Endothelial cell of umbilical vein (primary cell): ENCODE data around the gene CDC42SE2. TPM values are rescaled to one million over a fixed set of nuclear protein-coding genes. Genes with fewer than 3 reads are reported as not detected.

Source experiments
- BruUV-seq: library from RNA; stranded (reverse); fragments of 400-500 nt; replicated peaks from 2 replicates; lab custom pipeline; 2021; lab: Mats Ljungman, UMichigan
- CTCF ChIA-PET: fragments of 300-600, 350-600 bp; sonication (Branson Sonifier 250); formaldehyde crosslinking; loops from one replicate; lab custom pipeline; 2021; ENCODE audit warnings: antibody characterized with exemption, inconsistent platforms; lab: Charles Lee
- POLR2A ChIA-PET: fragments of 300-600, 350-600 bp; sonication (Branson Sonifier 250); formaldehyde crosslinking; loops from one replicate; lab custom pipeline; 2021; ENCODE audit warnings: antibody characterized with exemption, inconsistent platforms; lab: Charles Lee
- DNase-seq: peaks from one replicate; pipeline ENCODE4 v3.0.0-alpha.2; 2011; ENCODE audit warnings: low read depth, low spot score
- FAIRE-seq: peaks from 2 replicates; lab custom pipeline; 2011; peaks lifted over from hg19 to GRCh38; lab: Jason Lieb, UNC
- H2AFZ ChIP-seq: 2 replicates; pipeline ENCODE4 v1.6.0; 2012; ENCODE audit warnings: low read depth, low read length, control low read depth, inconsistent platforms
- H3K27ac ChIP-seq: 2 replicates; pipeline ENCODE4 v1.5.1; 2011; ENCODE audit warnings: low read depth, mild to moderate bottlenecking, control low read depth, low read length, moderate library complexity; ENCODE audit not compliant: insufficient read depth
- H3K27me3 ChIP-seq, 2 experiments: 2 replicates each; pipeline versions ENCODE4 v1.6.0 to v1.6.1; 2011; ENCODE audit warnings: low read length in 2 of 2, mixed read lengths in 1 of 2; ENCODE audit not compliant: control insufficient read depth in 2 of 2, insufficient read depth in 2 of 2
- H3K36me3 ChIP-seq, 2 experiments: 2 replicates in 1 of 2; 3 replicates in 1 of 2; pipeline ENCODE4 v1.5.1; 2011; ENCODE audit warnings: low read length in 2 of 2, mild to moderate bottlenecking in 1 of 2, moderate library complexity in 1 of 2; ENCODE audit not compliant: control insufficient read depth in 2 of 2, insufficient read depth in 2 of 2; ENCODE audit errors: extremely low read depth in 1 of 2
- H3K4me1 ChIP-seq: 3 replicates; pipeline ENCODE4 v1.5.1; 2011; ENCODE audit warnings: mild to moderate bottlenecking, low read length; ENCODE audit not compliant: control insufficient read depth, insufficient read depth; ENCODE audit errors: extremely low read depth
- H3K4me2 ChIP-seq: 2 replicates; pipeline ENCODE4 v1.6.1; 2011; ENCODE audit warnings: low read length, control low read depth, mixed read lengths; ENCODE audit not compliant: insufficient read depth
- H3K4me3 ChIP-seq, 3 experiments: fragments of 200-600 bp in 1 of 3; sonication (generic), shearing (Covaris generic) in 1 of 3; replicated peaks in 1 of 3; 2 replicates each; pipeline ENCODE4 v1.5.1; 2011 to 2016; ENCODE audit warnings: control low read depth in 3 of 3, low read length in 3 of 3, mild to moderate bottlenecking in 2 of 3, inconsistent platforms in 1 of 3, low read depth in 1 of 3, moderate library complexity in 1 of 3; ENCODE audit not compliant: insufficient read depth in 1 of 3
- H3K79me2 ChIP-seq: 2 replicates; pipeline ENCODE4 v1.6.0; 2012; ENCODE audit warnings: low read length, inconsistent platforms; ENCODE audit not compliant: control insufficient read depth, insufficient read depth
- H3K9ac ChIP-seq: replicated peaks from 2 replicates; pipeline ENCODE3; 2011; ENCODE audit warnings: low read length, control low read depth; ENCODE audit not compliant: insufficient read depth; ENCODE audit errors: extremely low read depth
- H3K9me1 ChIP-seq: replicated peaks from 3 replicates; pipeline ENCODE4 v1.6.0; 2011; ENCODE audit warnings: mild to moderate bottlenecking, low read length; ENCODE audit not compliant: control insufficient read depth, insufficient read depth; ENCODE audit errors: extremely low read depth
- H3K9me3 ChIP-seq: replicated peaks from 2 replicates; pipeline ENCODE4 v1.5.1; 2012; ENCODE audit warnings: low read length, inconsistent platforms; ENCODE audit not compliant: control insufficient read depth, insufficient read depth
- H4K20me1 ChIP-seq: replicated peaks from 2 replicates; pipeline ENCODE3; 2011; ENCODE audit warnings: mild to moderate bottlenecking, low read length; ENCODE audit not compliant: control insufficient read depth, insufficient read depth; ENCODE audit errors: extremely low read depth
- EZH2 ChIP-seq: IDR thresholded peaks from 2 replicates; pipeline ENCODE4 v1.6.1; 2012; ENCODE audit warnings: borderline replicate concordance, low read depth, mild to moderate bottlenecking, moderate library complexity, low read length, inconsistent platforms; ENCODE audit not compliant: severe bottlenecking
- FOS ChIP-seq: IDR thresholded peaks from 2 replicates; pipeline ENCODE4 v1.6.1; 2011; ENCODE audit warnings: mild to moderate bottlenecking, low read length, moderate library complexity, borderline replicate concordance; ENCODE audit not compliant: insufficient read depth
- GATA2 ChIP-seq: IDR thresholded peaks from 2 replicates; pipeline ENCODE4 v1.7.0; 2011; ENCODE audit warnings: low read depth, mild to moderate bottlenecking, moderate library complexity, mixed read lengths, low read length; ENCODE audit not compliant: insufficient read length, insufficient read depth
- JUN ChIP-seq: IDR thresholded peaks from 2 replicates; pipeline ENCODE4 v1.6.1; 2011; ENCODE audit warnings: borderline replicate concordance, low read depth; ENCODE audit not compliant: insufficient read length, insufficient read depth
- MYC ChIP-seq: IDR thresholded peaks from one replicate; pipeline ENCODE4 v1.6.1; 2011; ENCODE audit warnings: mild to moderate bottlenecking, low read depth, low read length
- POLR2A ChIP-seq: IDR thresholded peaks from 2 replicates; pipeline ENCODE4 v1.6.1; 2012; ENCODE audit warnings: low read depth, mild to moderate bottlenecking, control low read depth, low read length
- POLR2AphosphoS5 ChIP-seq: IDR thresholded peaks from 2 replicates; pipeline ENCODE4 v1.6.1; 2012; ENCODE audit warnings: low read depth, mild to moderate bottlenecking, control low read depth, low read length, moderate library complexity; ENCODE audit not compliant: insufficient read depth
- dilution Hi-C: fragments of 300-500 bp; cut with MboI; formaldehyde crosslinking; loops from one replicate; pipeline ENCODE4 v1.15.0; 2019; ENCODE audit warnings: low sequenced_read_pairs; ENCODE audit not compliant: extremely low pct_ligation_motif_present
- intact Hi-C: fragments of 100-400 bp; cut with micrococcal nuclease; formaldehyde crosslinking; loops from one replicate; pipeline ENCODE4 v1.10.0; 2022
- polyA plus RNA-seq, 4 experiments: library from polyadenylated mRNA; depleted of rRNA in 3 of 4; stranded (reverse) in 3 of 4; unstranded in 1 of 4; fragments of >200 nt; gene quantifications; 2 replicates each; pipeline versions ENCODE4 v1.2.1 to v1.2.3, GENCODE V29; 2011 to 2012; ENCODE audit warnings: missing spikeins in 1 of 4
- total RNA-seq: library from RNA; stranded (reverse); gene quantifications from 2 replicates; pipeline ENCODE4 v1.2.3, GENCODE V29; 2021
- TF ChIP-seq, protein P1 (sequence below): IDR thresholded peaks from 2 replicates; pipeline ENCODE4 v1.6.1; 2011; ENCODE audit not compliant: insufficient read depth, insufficient read length
- TF ChIP-seq, protein P2 (sequence below), 2 donors: IDR thresholded peaks; 1 replicate in 1 of 2; 2 replicates in 1 of 2; pipeline ENCODE4 v1.5.1; 2011; ENCODE audit warnings: low read length in 2 of 2, mild to moderate bottlenecking in 2 of 2, moderate library complexity in 2 of 2, control low read depth in 1 of 2, inconsistent platforms in 1 of 2, low read depth in 1 of 2; ENCODE audit not compliant: insufficient read depth in 1 of 2; ENCODE audit errors: extremely low read depth in 1 of 2

Gene CDC42SE2
- total and polyA plus RNA-seq, 2 donors (not counting 3 experiments of a cell fraction or from before 2014, with no cell fraction given) = 14.7 to 21.9 TPM

DNA sequence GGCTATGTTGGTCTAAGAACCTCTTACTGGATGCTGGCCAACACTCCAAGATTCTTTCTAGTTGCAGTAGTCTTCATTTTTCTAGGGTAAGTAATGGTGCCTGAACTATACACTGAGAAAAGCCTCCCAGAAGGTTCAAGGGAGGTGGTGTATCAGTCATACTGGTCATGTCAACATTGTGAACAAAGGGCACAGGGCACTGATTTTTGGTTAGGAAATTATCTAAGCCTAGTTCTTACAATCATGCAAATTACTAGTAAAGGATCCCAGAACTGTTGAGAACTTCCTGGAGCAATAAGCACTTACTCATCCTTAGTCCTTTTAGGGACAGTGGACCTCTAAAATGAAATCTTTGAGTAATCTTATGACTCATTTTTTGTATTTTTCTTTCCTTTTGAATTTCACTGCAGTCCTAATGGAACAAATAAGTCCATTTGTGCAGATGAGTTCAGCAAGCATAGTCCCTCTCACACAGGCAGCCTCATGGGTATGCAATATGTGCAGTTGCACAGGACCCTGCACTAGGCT, 21.1 kb upstream of the CDC42SE2 start:
- FAIRE-seq (no peak), DNase-seq (peak; percentile 26)
- peak overlapping the region; percentile 2 for H3K4me2 ChIP-seq
- H3K4me3 ChIP-seq = no peak overlapping the region
- no peak overlapping the region for H3K9ac ChIP-seq
- H3K36me3 ChIP-seq = no peaks in the 10 kb centered on the region
- no peaks in the 10 kb centered on the region for H3K79me2 ChIP-seq
- H3K27ac ChIP-seq = no peak overlapping the region
- no TSS peak for BruUV-seq
- CTCF ChIA-PET = no interaction called here
- POLR2A ChIA-PET = interaction anchor here (0.7 kb wide), 1 partner anchor 1487 kb away, joined by 3 read pairs; no protein-coding TSS in a partner anchor
- no peaks in the 10 kb centered on the region for H3K9me1 ChIP-seq
- no peak for TF ChIP-seq POLR2AphosphoS5
- TF ChIP-seq FOS = peak; percentile 76
- H3K9me3 ChIP-seq = no peaks in the 10 kb centered on the region
- intact Hi-C loops (no loop called here), dilution Hi-C loops (no loop called here)
- no peaks in the 10 kb centered on the region for H3K27me3 ChIP-seq
- H3K4me1 ChIP-seq = peaks cover 6% of the 10 kb centered on the region
- H2AFZ ChIP-seq = no peak overlapping the region
- H4K20me1 ChIP-seq = no peaks in the 10 kb centered on the region

DNA sequence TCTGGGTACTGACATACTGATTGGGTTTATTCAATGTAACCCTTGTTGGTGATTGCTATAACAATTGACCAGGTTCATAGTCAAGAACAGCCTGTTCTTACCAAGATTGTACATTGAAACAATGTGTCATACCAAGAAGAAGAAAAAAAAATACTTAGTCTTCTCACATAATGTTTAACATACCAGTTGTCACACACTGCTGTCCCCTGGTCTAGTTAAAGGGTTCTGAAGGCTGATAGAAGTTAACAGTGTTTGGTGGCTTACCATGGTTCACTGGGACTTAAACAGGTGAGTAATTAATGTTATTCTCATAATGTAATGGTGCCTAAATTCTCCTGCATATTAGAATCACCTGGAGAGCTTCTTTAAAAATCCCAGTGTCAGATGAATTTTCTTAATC, 18.5 kb upstream of the CDC42SE2 start:
- no peak for FAIRE-seq
- Histone ChIP-seq H3K9ac (no peak overlapping the region), H3K4me1 (peaks cover 6% of the 10 kb centered on the region), H3K79me2 (no peaks in the 10 kb centered on the region), H3K4me2 (no peak overlapping the region), H2AFZ (no peak overlapping the region), H3K4me3 (no peak overlapping the region), H3K27ac (no peak overlapping the region), H3K9me1 (no peaks in the 10 kb centered on the region), H4K20me1 (no peaks in the 10 kb centered on the region), H3K36me3 (no peaks in the 10 kb centered on the region), H3K9me3 (no peaks in the 10 kb centered on the region), H3K27me3 (no peaks in the 10 kb centered on the region)
- CTCF ChIA-PET = interaction anchor here (0.9 kb wide), 1 partner anchor 9 kb away, joined by 3 read pairs; no protein-coding TSS in a partner anchor
- POLR2A ChIA-PET = no interaction called here
- TF ChIP-seq EZH2 = no peak
- TF ChIP-seq POLR2A = no peak
- TF ChIP-seq, protein P1, sequence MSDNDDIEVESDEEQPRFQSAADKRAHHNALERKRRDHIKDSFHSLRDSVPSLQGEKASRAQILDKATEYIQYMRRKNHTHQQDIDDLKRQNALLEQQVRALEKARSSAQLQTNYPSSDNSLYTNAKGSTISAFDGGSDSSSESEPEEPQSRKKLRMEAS = no peak
- no peak for TF ChIP-seq POLR2AphosphoS5
- TF ChIP-seq, protein P2, sequence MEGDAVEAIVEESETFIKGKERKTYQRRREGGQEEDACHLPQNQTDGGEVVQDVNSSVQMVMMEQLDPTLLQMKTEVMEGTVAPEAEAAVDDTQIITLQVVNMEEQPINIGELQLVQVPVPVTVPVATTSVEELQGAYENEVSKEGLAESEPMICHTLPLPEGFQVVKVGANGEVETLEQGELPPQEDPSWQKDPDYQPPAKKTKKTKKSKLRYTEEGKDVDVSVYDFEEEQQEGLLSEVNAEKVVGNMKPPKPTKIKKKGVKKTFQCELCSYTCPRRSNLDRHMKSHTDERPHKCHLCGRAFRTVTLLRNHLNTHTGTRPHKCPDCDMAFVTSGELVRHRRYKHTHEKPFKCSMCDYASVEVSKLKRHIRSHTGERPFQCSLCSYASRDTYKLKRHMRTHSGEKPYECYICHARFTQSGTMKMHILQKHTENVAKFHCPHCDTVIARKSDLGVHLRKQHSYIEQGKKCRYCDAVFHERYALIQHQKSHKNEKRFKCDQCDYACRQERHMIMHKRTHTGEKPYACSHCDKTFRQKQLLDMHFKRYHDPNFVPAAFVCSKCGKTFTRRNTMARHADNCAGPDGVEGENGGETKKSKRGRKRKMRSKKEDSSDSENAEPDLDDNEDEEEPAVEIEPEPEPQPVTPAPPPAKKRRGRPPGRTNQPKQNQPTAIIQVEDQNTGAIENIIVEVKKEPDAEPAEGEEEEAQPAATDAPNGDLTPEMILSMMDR (IDR thresholded peaks at IDR 0.05; ENCODE audit: extremely low read depth in 1 of 2, insufficient read depth in 1 of 2, low read depth in 1 of 2, low read length in 2 of 2) = no peak
- TF ChIP-seq FOS = no peak
- TF ChIP-seq GATA2 = no peak
- no peak for TF ChIP-seq MYC
- no peak for TF ChIP-seq JUN
- intact Hi-C loops = no loop called here
- no TSS peak for BruUV-seq
- no peak for DNase-seq
- dilution Hi-C loops = no loop called here
